HepG2 (cell line): Measurements from ENCODE around the gene GBP6. TPM values are rescaled to one million over a fixed set of nuclear protein-coding genes. Genes with fewer than 3 reads are reported as not detected.

Experiments
- ATAC-seq: fragments of 200-7000 bp; cut with Tn5 transposase; 3 replicates; pipeline ENCODE4 v1.9.1; 2020; ENCODE audit warnings: mild to moderate bottlenecking, moderate library complexity
- BruUV-seq: library from RNA; stranded (reverse); fragments of 400-500 nt; replicated peaks from 2 replicates; lab custom pipeline; 2021; lab: Mats Ljungman, UMichigan
- CTCF ChIA-PET: fragments of 300-600 bp; formaldehyde crosslinking; extraction: SDS; loops from one replicate; lab custom pipeline; 2021; ENCODE audit warnings: low total read pairs, inconsistent platforms, low intra/inter-chr PET ratio; lab: Yijun Ruan, JAX
- POLR2A ChIA-PET: fragments of 350-600 bp; sonication (Branson Sonifier 250); formaldehyde crosslinking; loops from one replicate; lab custom pipeline; 2020; ENCODE audit warnings: antibody characterized with exemption, inconsistent platforms; lab: Yijun Ruan, JAX
- DNase-seq: peaks from one replicate; pipeline ENCODE4 v3.0.0-alpha.2; 2015; ENCODE audit warnings: low spot score
- FAIRE-seq: peaks from 3 replicates; lab custom pipeline; 2011; peaks lifted over from hg19 to GRCh38; lab: Jason Lieb, UNC
- H2AFZ ChIP-seq: one replicate; pipeline ENCODE4 v1.6.1; 2011; ENCODE audit warnings: low read length, inconsistent platforms
- H3K27ac ChIP-seq: fragments of 300-600 bp; 3 replicates; pipeline ENCODE4 v1.8.0; 2011; ENCODE audit warnings: mixed run types, mild to moderate bottlenecking, mixed read lengths, low read length, inconsistent platforms; ENCODE audit not compliant: insufficient read depth; ENCODE audit errors: extremely low read length
- H3K27me3 ChIP-seq, 2 experiments: fragments of 200-600 bp in 1 of 2; 2 replicates in 1 of 2; 3 replicates in 1 of 2; pipeline versions ENCODE4 v1.6.0 to v1.8.0; 2011; ENCODE audit warnings: low read length in 2 of 2, mild to moderate bottlenecking in 2 of 2, moderate library complexity in 2 of 2, inconsistent platforms in 1 of 2; ENCODE audit not compliant: insufficient read depth in 2 of 2, control insufficient read depth in 1 of 2
- H3K36me3 ChIP-seq, 2 experiments: fragments of 200-600 bp in 1 of 2; replicated peaks in 1 of 2; 2 replicates in 1 of 2; 3 replicates in 1 of 2; pipeline versions ENCODE4 v1.5.1 to v1.8.0; 2011; ENCODE audit warnings: low read length in 2 of 2, inconsistent platforms in 1 of 2; ENCODE audit not compliant: insufficient read depth in 2 of 2, control insufficient read depth in 1 of 2
- H3K4me1 ChIP-seq: 2 replicates; pipeline ENCODE4 v1.5.1; 2012; ENCODE audit warnings: low read length, inconsistent platforms; ENCODE audit not compliant: insufficient read depth
- H3K4me2 ChIP-seq: 2 replicates; pipeline ENCODE4 v1.6.0; 2011; ENCODE audit warnings: low read depth, low read length, inconsistent platforms
- H3K4me3 ChIP-seq, 3 experiments: fragments of 200-600 bp in 1 of 3; sonication (generic), shearing (Covaris generic) in 1 of 3; replicated peaks in 1 of 3; 2 replicates each; pipeline ENCODE4 v1.5.1; 2011 to 2016; ENCODE audit warnings: low read length in 3 of 3, inconsistent platforms in 2 of 3, low read depth in 2 of 3, mild to moderate bottlenecking in 2 of 3, control low read depth in 1 of 3, mixed read lengths in 1 of 3; ENCODE audit not compliant: insufficient read depth in 1 of 3
- H3K79me2 ChIP-seq: one replicate; pipeline ENCODE4 v1.6.1; 2011; ENCODE audit warnings: low read length, inconsistent platforms; ENCODE audit not compliant: insufficient read depth
- H3K9ac ChIP-seq: 2 replicates; pipeline ENCODE4 v1.6.0; 2011; ENCODE audit warnings: mild to moderate bottlenecking, low read depth, low read length, inconsistent platforms; ENCODE audit not compliant: insufficient read depth
- H3K9me3 ChIP-seq: 2 replicates; pipeline ENCODE4 v1.5.1; 2012; ENCODE audit warnings: mild to moderate bottlenecking, low read length
- H4K20me1 ChIP-seq: 2 replicates; pipeline ENCODE4 v1.6.0; 2011; ENCODE audit warnings: inconsistent platforms, mild to moderate bottlenecking, low read length, moderate library complexity; ENCODE audit not compliant: insufficient read depth
- ARID3A ChIP-seq: IDR thresholded peaks from 2 replicates; pipeline ENCODE4 v1.6.1; 2012; ENCODE audit warnings: low read depth, low read length, improper control_type of control experiment
- DRAP1 ChIP-seq: IDR thresholded peaks from 2 replicates; pipeline ENCODE4 v1.6.1; 2016; ENCODE audit warnings: missing genetic modification reagents, missing compliant biosample characterization
- HOMEZ ChIP-seq: IDR thresholded peaks from 2 replicates; pipeline ENCODE4 v1.6.1; 2016; ENCODE audit warnings: low read depth
- MEIS1 ChIP-seq: sonication (generic); formaldehyde crosslinking; IDR thresholded peaks from 2 replicates; pipeline ENCODE4 v1.9.0; 2021; ENCODE audit warnings: mild to moderate bottlenecking, missing genetic modification reagents, moderate library complexity, borderline replicate concordance
- MNT ChIP-seq: fragments of 450-650 bp; IDR thresholded peaks from 2 replicates; pipeline ENCODE4 v1.6.1; 2016
- ONECUT2 ChIP-seq: sonication (generic); formaldehyde crosslinking; IDR thresholded peaks from 2 replicates; pipeline ENCODE4 v1.4.0; 2020; ENCODE audit warnings: missing genetic modification reagents
- SP4 ChIP-seq: sonication (generic); formaldehyde crosslinking; IDR thresholded peaks from 2 replicates; pipeline ENCODE4 v1.8.1; 2023; ENCODE audit warnings: mild to moderate bottlenecking, missing genetic modification reagents
- SRSF1 ChIP-seq: fragments of 200-400 bp; formaldehyde crosslinking; optimal IDR thresholded peaks from 2 replicates; pipeline ENCODE3; 2017; ENCODE audit warnings: mild to moderate bottlenecking, low read depth, low read length, moderate library complexity
- ZBED4 ChIP-seq: sonication (generic); formaldehyde crosslinking; IDR thresholded peaks from 2 replicates; pipeline ENCODE4 v1.4.0; 2020; ENCODE audit warnings: missing genetic modification reagents, borderline replicate concordance
- ZNF33A ChIP-seq: sonication (generic); formaldehyde crosslinking; IDR thresholded peaks from 2 replicates; pipeline ENCODE4 v1.5.1; 2020; ENCODE audit warnings: missing genetic modification reagents, mild to moderate bottlenecking, moderate library complexity, borderline replicate concordance
- ZNF75D ChIP-seq: sonication (generic); formaldehyde crosslinking; IDR thresholded peaks from 2 replicates; pipeline ENCODE4 v1.8.1; 2023; ENCODE audit warnings: missing genetic modification reagents, mild to moderate bottlenecking, borderline replicate concordance
- ZNF878 ChIP-seq: sonication (generic); formaldehyde crosslinking; IDR thresholded peaks from 2 replicates; pipeline ENCODE4 v1.8.1; 2023; ENCODE audit warnings: mild to moderate bottlenecking, missing genetic modification reagents, moderate library complexity
- WGBS: methylation state at CpG from one replicate; pipeline ENCODE4 v1.1.6; 2017; ENCODE audit warnings: low lambda C conversion rate; 5-methylcytosine and 5-hydroxymethylcytosine counted together
- in situ Hi-C: cut with HindIII; loops from 2 replicates; pipeline ENCODE4 v1.10.0; 2017; ENCODE audit warnings: low pct_unique_long_range_greater_than_20kb; ENCODE audit not compliant: extremely low pct_ligation_motif_present
- intact Hi-C: fragments of 100-400 bp; cut with micrococcal nuclease; formaldehyde crosslinking; loops from one replicate; pipeline ENCODE4 v1.10.0; 2022; ENCODE audit not compliant: unreplicated experiment
- polyA plus RNA-seq, 8 experiments: library from polyadenylated mRNA; depleted of rRNA in 3 of 8; stranded (reverse) in 7 of 8; unstranded in 1 of 8; fragments of >200 nt; fragmentation: Illumina TruSeq in 4 of 8; extraction: Trizol in 4 of 8; gene quantifications; 2 replicates each; pipeline versions ENCODE4 v1.2.1 to v1.2.3, GENCODE V29; 2011 to 2016; ENCODE audit warnings: low read depth in 4 of 8, missing spikeins in 1 of 8, mixed read lengths in 1 of 8; ENCODE audit not compliant: insufficient read depth in 1 of 8
- total RNA-seq, 5 experiments: library from RNA; depleted of rRNA; stranded (reverse); fragments of >200 nt; fragmentation: Illumina TruSeq; extraction: Trizol; gene quantifications; 2 replicates each; pipeline ENCODE4 v1.2.3, GENCODE V29; 2016; ENCODE audit warnings: low read depth in 1 of 5

Gene GBP6
- total and polyA plus RNA-seq, 2 of the 13 experiments (the other 11 are each of a cell fraction or from before 2014, with no cell fraction given), result not detected

- no peak for TF ChIP-seq ZBED4 (CRISPR knock-in tag)
- TF ChIP-seq ZNF878 (CRISPR knock-in tag), result no peak
- TF ChIP-seq MEIS1 (CRISPR knock-in tag), result no peak
These were observed 3.4 kb downstream of the GBP6 start (continued) for GRCh38 chr1:89367221-89367620.

GRCh38 chr1:89369331-89369730 is 5.5 kb downstream of the GBP6 start:
- POLR2A ChIA-PET, result no interaction called here
- ATAC-seq, result no peak
- TF ChIP-seq HOMEZ (CRISPR knock-in tag) (no peak), SP4 (CRISPR knock-in tag) (no peak), ZNF75D (CRISPR knock-in tag) (no peak), MNT (no peak), SRSF1 (no peak), ONECUT2 (CRISPR knock-in tag) (no peak), ZNF33A (CRISPR knock-in tag) (no peak), ARID3A (no peak), DRAP1 (CRISPR knock-in tag) (no peak)

More at GRCh38 chr1:89369331-89369730, 5.5 kb downstream of the GBP6 start:
- Histone ChIP-seq H3K9me3 (no peaks in the 10 kb centered on the region), H3K36me3 (no peaks in the 10 kb centered on the region), H3K4me1 (no peaks in the 10 kb centered on the region), H3K4me2 (no peak overlapping the region), H3K9ac (no peak overlapping the region), H3K79me2 (no peaks in the 10 kb centered on the region), H3K27me3 (no peaks in the 10 kb centered on the region), H2AFZ (no peak overlapping the region), H3K27ac (no peak overlapping the region), H4K20me1 (no peaks in the 10 kb centered on the region), H3K4me3 (no peak overlapping the region)
- in situ Hi-C loops, result loop anchor here (25.0 kb wide), 1 partner anchor 282 kb away; no protein-coding TSS in a partner anchor
- CTCF ChIA-PET, result no interaction called here
- intact Hi-C loops, result no loop called here
- WGBS, result 2% methylated on average over 8 of the region's 8 CpGs
- FAIRE-seq, result no peak
- no TSS peak for BruUV-seq
- no peak for DNase-seq
